HCT116 (cell line): ENCODE measurements around the gene COTL1. TPM values are rescaled to one million over a fixed set of nuclear protein-coding genes. Genes with fewer than 3 reads are reported as not detected.

Experiments used
- ATAC-seq: fragments of 200-7000 bp; cut with Tn5 transposase; 2 replicates; pipeline ENCODE4 v1.9.1; 2020; ENCODE audit warnings: mild to moderate bottlenecking, moderate library complexity
- BruUV-seq: library from RNA; stranded (reverse); fragments of 400-500 nt; replicated peaks from 2 replicates; lab custom pipeline; 2021; lab: Mats Ljungman, UMichigan
- CTCF ChIA-PET: fragments of 300-600 bp; sonication (Branson Sonifier 250); formaldehyde crosslinking; loops from one replicate; lab custom pipeline; 2021; ENCODE audit warnings: antibody characterized with exemption; lab: Charles Lee
- POLR2A ChIA-PET: fragments of 300-600, 350-600 bp; sonication (Branson Sonifier 250); formaldehyde crosslinking; loops from one replicate; lab custom pipeline; 2021; ENCODE audit warnings: antibody characterized with exemption; lab: Charles Lee
- RAD21 ChIA-PET, 2 experiments: fragments of 300-600 bp; sonication (Branson Sonifier 250); formaldehyde crosslinking; loops; one replicate each; lab custom pipeline; 2023; ENCODE audit warnings: low total read pairs in 2 of 2; ENCODE audit not compliant: uncharacterized antibody in 2 of 2, unreplicated experiment in 2 of 2, low non-redundant PET in 1 of 2; lab: Charles Lee
- DNase-seq: peaks from one replicate; pipeline ENCODE4 v3.0.0-alpha.2; 2010; ENCODE audit warnings: low read depth, low spot score
- H2AFZ ChIP-seq: fragments of 200-600 bp; shearing (Covaris generic), sonication (generic); 2 replicates; pipeline ENCODE4 v1.6.1; 2017; ENCODE audit warnings: low read depth, mixed run types, mixed read lengths, antibody characterized with exemption, low read length; ENCODE audit not compliant: poor library complexity, severe bottlenecking
- H3K27ac ChIP-seq: 2 replicates; pipeline ENCODE4 v1.5.1; 2012; ENCODE audit warnings: low read depth, low read length
- H3K27me3 ChIP-seq: fragments of 200-600 bp; sonication (generic); 2 replicates; pipeline ENCODE4 v1.6.1; 2016; ENCODE audit warnings: mixed run types, low read length, mixed read lengths; ENCODE audit not compliant: insufficient read depth
- H3K36me3 ChIP-seq, 2 experiments: fragments of 200-500 bp in 1 of 2; fragments of 200-600 bp in 1 of 2; sonication (Bioruptor generic) in 1 of 2; sonication (generic) in 1 of 2; 2 replicates each; pipeline versions ENCODE4 v1.5.1 to v1.6.1; 2014 to 2016; ENCODE audit warnings: low read length in 2 of 2, inconsistent platforms in 1 of 2, mixed read lengths in 1 of 2, mixed run types in 1 of 2; ENCODE audit not compliant: insufficient read depth in 2 of 2, control insufficient read depth in 1 of 2
- H3K4me1 ChIP-seq, 2 experiments: fragments of 200-600 bp in 1 of 2; sonication (generic) in 1 of 2; 2 replicates each; pipeline versions ENCODE4 v1.5.1 to v1.6.1; 2012 to 2017; ENCODE audit warnings: low read length in 2 of 2, inconsistent platforms in 1 of 2, mild to moderate bottlenecking in 1 of 2, mixed read lengths in 1 of 2, mixed run types in 1 of 2, moderate library complexity in 1 of 2; ENCODE audit not compliant: insufficient read depth in 2 of 2, control insufficient read depth in 1 of 2
- H3K4me2 ChIP-seq: fragments of 200-600 bp; sonication (generic); 2 replicates; pipeline ENCODE4 v1.6.1; 2017; ENCODE audit warnings: mixed run types, low read length, mixed read lengths
- H3K4me3 ChIP-seq, 2 experiments: fragments of 200-600 bp in 1 of 2; sonication (generic) in 1 of 2; replicated peaks in 1 of 2; 2 replicates each; pipeline ENCODE4 v1.5.1; 2011 to 2016; ENCODE audit warnings: low read length in 2 of 2, control low read depth in 1 of 2, low read depth in 1 of 2, mild to moderate bottlenecking in 1 of 2, mixed read lengths in 1 of 2, mixed run types in 1 of 2
- H3K79me2 ChIP-seq: fragments of 200-600 bp; sonication (generic); 2 replicates; pipeline ENCODE4 v1.6.1; 2017; ENCODE audit warnings: mild to moderate bottlenecking, mixed run types, low read length, moderate library complexity, mixed read lengths; ENCODE audit not compliant: insufficient read depth
- H3K9ac ChIP-seq: fragments of 200-600 bp; sonication (generic); 2 replicates; pipeline ENCODE4 v1.6.1; 2016; ENCODE audit warnings: low read length, mixed read lengths
- H3K9me2 ChIP-seq: fragments of 200-600 bp; sonication (generic), shearing (Covaris generic); 2 replicates; pipeline ENCODE4 v1.6.1; 2017; ENCODE audit warnings: mixed run types, mild to moderate bottlenecking, moderate library complexity; ENCODE audit not compliant: insufficient read depth
- H3K9me3 ChIP-seq, 2 experiments: fragments of 200-500 bp in 1 of 2; fragments of 200-600 bp in 1 of 2; sonication (Bioruptor generic) in 1 of 2; sonication (generic) in 1 of 2; 2 replicates each; pipeline ENCODE4 v1.6.1; 2014 to 2017; ENCODE audit warnings: low read length in 2 of 2, mixed read lengths in 2 of 2, inconsistent platforms in 1 of 2, low read depth in 1 of 2, mild to moderate bottlenecking in 1 of 2, mixed run types in 1 of 2, moderate library complexity in 1 of 2; ENCODE audit not compliant: control insufficient read depth in 1 of 2, insufficient read depth in 1 of 2
- H4K20me1 ChIP-seq: fragments of 200-600 bp; sonication (generic), shearing (Covaris generic); 2 replicates; pipeline ENCODE4 v1.6.1; 2017; ENCODE audit warnings: mixed run types, mild to moderate bottlenecking, moderate library complexity; ENCODE audit not compliant: insufficient read depth
- ATF3 ChIP-seq: IDR thresholded peaks from 2 replicates; pipeline ENCODE4 v1.6.1; 2012
- CBX3 ChIP-seq: IDR thresholded peaks from 2 replicates; pipeline ENCODE4 v1.6.1; 2012; ENCODE audit warnings: low read depth
- CEBPB ChIP-seq: IDR thresholded peaks from 2 replicates; pipeline ENCODE4 v1.6.1; 2012; ENCODE audit warnings: low read depth
- CTCF ChIP-seq, 3 experiments: fragments of 200-600 bp in 1 of 3; sonication (generic) in 1 of 3; IDR thresholded peaks in 2 of 3; conservative IDR thresholded peaks in 1 of 3; 2 replicates each; pipeline ENCODE4 v1.5.1; 2012 to 2017; ENCODE audit warnings: low read depth in 2 of 3, low read length in 2 of 3, antibody characterized with exemption in 1 of 3, borderline replicate concordance in 1 of 3, control low read depth in 1 of 3, mild to moderate bottlenecking in 1 of 3, mixed read lengths in 1 of 3, mixed run types in 1 of 3, moderate library complexity in 1 of 3; ENCODE audit not compliant: insufficient read depth in 1 of 3
- EGR1 ChIP-seq: IDR thresholded peaks from 2 replicates; pipeline ENCODE4 v1.6.1; 2012; ENCODE audit warnings: low read depth
- ELF1 ChIP-seq: IDR thresholded peaks from 2 replicates; pipeline ENCODE4 v1.6.1; 2012; ENCODE audit warnings: low read depth, borderline replicate concordance
- EZH2phosphoT487 ChIP-seq: fragments of 200-600 bp; IDR thresholded peaks from 2 replicates; pipeline ENCODE4 v1.6.1; 2018; ENCODE audit warnings: antibody characterized with exemption, borderline replicate concordance
- FOSL1 ChIP-seq: IDR thresholded peaks from 2 replicates; pipeline ENCODE4 v1.6.1; 2012; ENCODE audit warnings: low read depth
- JUND ChIP-seq: IDR thresholded peaks from 2 replicates; pipeline ENCODE4 v1.6.1; 2012
- MAX ChIP-seq: IDR thresholded peaks from 2 replicates; pipeline ENCODE4 v1.6.1; 2012
- POLR2A ChIP-seq: IDR thresholded peaks from 2 replicates; pipeline ENCODE4 v1.7.0; 2011; ENCODE audit warnings: borderline replicate concordance; ENCODE audit not compliant: insufficient read depth, insufficient read length; ENCODE audit errors: extremely low read depth
- POLR2AphosphoS5 ChIP-seq: IDR thresholded peaks from 2 replicates; pipeline ENCODE4 v1.6.1; 2011; ENCODE audit warnings: mild to moderate bottlenecking, low read depth, low read length, moderate library complexity
- RAD21 ChIP-seq: IDR thresholded peaks from 2 replicates; pipeline ENCODE4 v1.6.1; 2012; ENCODE audit warnings: low read depth, mild to moderate bottlenecking
- SIN3A ChIP-seq: IDR thresholded peaks from 2 replicates; pipeline ENCODE4 v1.6.1; 2012; ENCODE audit warnings: low read depth
- SP1 ChIP-seq: IDR thresholded peaks from 2 replicates; pipeline ENCODE4 v1.6.1; 2012; ENCODE audit warnings: low read depth
- SRF ChIP-seq: IDR thresholded peaks from 2 replicates; pipeline ENCODE4 v1.6.1; 2012; ENCODE audit warnings: low read depth
- YY1 ChIP-seq: IDR thresholded peaks from 2 replicates; pipeline ENCODE4 v1.6.1; 2011; ENCODE audit warnings: low read length, low read depth, moderate library complexity, mild to moderate bottlenecking; ENCODE audit not compliant: insufficient replicate concordance; ENCODE audit errors: extremely low read depth
- ZBTB33 ChIP-seq: IDR thresholded peaks from 2 replicates; pipeline ENCODE4 v1.6.1; 2011; ENCODE audit warnings: mild to moderate bottlenecking, low read length, moderate library complexity; ENCODE audit not compliant: insufficient replicate concordance; ENCODE audit errors: extremely low read depth
- ZFX ChIP-seq: fragments of 450-650 bp; IDR thresholded peaks from 2 replicates; pipeline ENCODE4 v1.6.1; 2017
- ZNF274 ChIP-seq: fragments of 200-500 bp; sonication (Bioruptor generic); IDR thresholded peaks from 2 replicates; pipeline ENCODE4 v1.6.1; 2014; ENCODE audit warnings: mild to moderate bottlenecking, low read depth, low read length, inconsistent platforms
- intact Hi-C: fragments of 100-400 bp; cut with micrococcal nuclease; formaldehyde crosslinking; loops from 2 replicates; pipeline ENCODE4 v1.10.0; 2022
- total RNA-seq: library from RNA; stranded (reverse); gene quantifications from one replicate; pipeline ENCODE4 v1.2.1, GENCODE V29; 2021; ENCODE audit not compliant: unreplicated experiment

Gene COTL1
- total RNA-seq, 1 experiment from 2014 or later: 276 TPM

- no TSS peak for BruUV-seq
- H3K4me1 ChIP-seq: peaks cover 0 to 17% of the 10 kb centered on the region in 2 experiments; a peak in 2 of 4 replicates
- intact Hi-C loops: no loop called here
- no peak overlapping the region for H3K27ac ChIP-seq
- H3K9ac ChIP-seq: no peak overlapping the region
- TF ChIP-seq POLR2A (no peak), ZFX (no peak), ELF1 (no peak), YY1 (no peak), SP1 (no peak), CBX3 (no peak), MAX (no peak), EGR1 (no peak), FOSL1 (no peak), ATF3 (no peak), EZH2phosphoT487 (no peak), JUND (no peak), CTCF (IDR thresholded peaks at IDR 0.05 in 2 of 3, conservative IDR thresholded peaks at IDR 0.05 in 1 of 3; ENCODE audit: borderline replicate concordance in 1 of 3, insufficient read depth in 1 of 3, low read depth in 2 of 3, low read length in 2 of 3) (no peak), CEBPB (no peak), SRF (no peak), SIN3A (no peak), ZNF274 (no peak), POLR2AphosphoS5 (no peak), ZBTB33 (no peak), RAD21 (no peak)
- H3K27me3 ChIP-seq: no peaks in the 10 kb centered on the region; the same call in 1 of the 2 replicates
- H3K4me2 ChIP-seq: peak overlapping the region; percentile 18
- H3K9me2 ChIP-seq: no peaks in the 10 kb centered on the region
- ChIA-PET POLR2A (no interaction called here), CTCF (interaction anchor here (1.0 to 3.8 kb wide), 2 partner anchors 11 to 15 kb away, joined by 3 to 24 read pairs; no protein-coding TSS in a partner anchor), RAD21 (no interaction called here)
- no peaks in the 10 kb centered on the region for H3K36me3 ChIP-seq
- no peak overlapping the region for H2AFZ ChIP-seq
- no peaks in the 10 kb centered on the region for H4K20me1 ChIP-seq
- no peaks in the 10 kb centered on the region for H3K79me2 ChIP-seq
- DNase-seq (no peak), ATAC-seq (no peak)
- H3K4me3 ChIP-seq: no peak overlapping the region
- H3K9me3 ChIP-seq: no peaks in the 10 kb centered on the region
Measured at GRCh38 chr16:84521497-84521770, 96.4 kb downstream of the COTL1 start.
